T-helper 22 cell (primary cell): ENCODE measurements around the gene NLRX1.
"Not testable (repeated sequence)": the region's sequence is repeated elsewhere in the genome, so short reads cannot be mapped to it uniquely, and the experiment has no call there.

ENCODE experiments used
- DNase-seq: peaks from one replicate; pipeline ENCODE4 v3.0.0-alpha.2; 2020; ENCODE audit warnings: low read depth

Gene NLRX1

DNA sequence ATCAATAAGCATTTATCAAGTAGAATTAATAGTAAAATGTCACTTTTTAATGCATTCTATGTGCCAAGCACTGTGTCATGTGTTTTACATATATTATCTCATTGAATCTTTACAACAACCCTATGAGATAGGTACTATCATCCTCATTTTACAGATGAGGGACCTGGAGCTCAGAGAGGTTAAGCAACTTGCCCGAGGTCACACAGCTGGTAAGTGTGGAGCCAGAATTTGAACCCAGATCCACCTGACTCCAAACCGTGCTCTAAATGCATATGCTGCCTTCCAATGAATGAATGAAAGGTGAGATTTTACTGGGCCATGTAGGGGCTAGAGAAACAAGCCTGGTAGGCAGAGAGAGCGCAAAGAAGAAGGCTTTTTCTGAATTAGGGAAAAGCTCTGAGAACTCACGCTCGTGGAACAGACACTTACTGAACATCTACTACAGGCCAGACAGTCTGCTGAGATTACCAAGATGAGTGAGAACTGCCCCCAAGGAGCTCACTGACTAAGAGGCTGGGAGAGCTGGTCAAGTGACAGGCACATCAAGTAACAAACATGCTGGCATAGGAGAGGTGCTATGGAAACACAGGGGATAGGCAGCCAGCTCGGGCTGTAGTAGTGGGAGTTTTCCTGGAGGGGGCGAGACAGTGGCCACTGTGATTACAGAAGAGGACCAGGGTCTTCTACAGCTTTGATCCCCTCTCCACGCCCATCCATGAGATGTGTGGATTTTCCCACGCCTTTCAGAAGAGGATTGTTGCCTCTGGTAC is 15.3 kb upstream of the NLRX1 start:
- no peak for DNase-seq

DNA sequence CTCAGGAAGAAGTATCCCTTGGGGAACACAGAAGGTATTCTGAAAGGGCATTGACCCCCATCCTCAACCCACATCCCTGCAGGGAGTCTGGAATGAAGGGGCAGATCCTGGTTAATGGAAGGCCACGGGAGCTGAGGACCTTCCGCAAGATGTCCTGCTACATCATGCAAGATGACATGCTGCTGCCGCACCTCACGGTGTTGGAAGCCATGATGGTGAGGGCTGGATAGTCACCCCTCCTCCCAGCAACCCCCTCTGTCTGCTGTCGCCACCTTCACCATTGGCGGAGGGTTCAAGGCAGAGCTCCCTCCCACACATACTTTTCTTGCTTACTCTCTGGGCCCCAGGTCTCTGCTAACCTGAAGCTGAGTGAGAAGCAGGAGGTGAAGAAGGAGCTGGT is 14.3 kb upstream of the NLRX1 start:
- DNase-seq, result no peak

DNA sequence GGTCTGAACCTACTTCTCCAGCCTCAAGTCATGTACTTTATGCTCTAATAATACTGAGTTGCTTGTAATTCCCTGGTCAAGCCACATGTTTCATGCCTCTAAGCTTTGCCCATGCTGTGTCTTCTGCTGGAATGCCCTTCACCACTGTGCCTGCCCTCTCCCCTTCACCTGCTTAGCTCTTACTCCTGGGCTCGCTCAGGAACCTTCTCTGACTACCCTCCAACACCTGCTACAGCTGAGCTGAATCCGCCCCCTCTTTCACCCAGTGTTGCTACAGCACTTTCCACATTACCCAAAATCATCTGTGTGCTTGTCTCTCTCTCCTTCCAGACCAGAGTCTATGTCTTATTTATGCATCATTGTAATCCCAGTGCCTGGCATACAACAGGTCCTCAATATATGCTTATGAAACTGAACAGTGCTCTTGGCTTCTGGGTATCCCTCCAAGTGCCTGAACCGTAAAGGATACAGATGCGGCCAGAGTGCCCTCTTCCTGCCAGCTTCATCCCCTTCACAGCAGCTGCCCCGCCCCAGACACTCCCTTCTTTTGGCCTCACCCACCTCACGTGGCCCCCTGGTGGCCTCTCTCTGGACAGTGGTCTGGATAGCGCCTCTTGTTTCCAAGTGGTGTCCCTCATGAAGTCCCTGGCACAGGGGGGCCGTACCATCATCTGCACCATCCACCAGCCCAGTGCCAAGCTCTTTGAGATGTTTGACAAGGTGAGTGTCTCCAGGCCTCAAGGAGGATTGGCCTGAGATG is 12.6 kb upstream of the NLRX1 start:
- no peak for DNase-seq

DNA sequence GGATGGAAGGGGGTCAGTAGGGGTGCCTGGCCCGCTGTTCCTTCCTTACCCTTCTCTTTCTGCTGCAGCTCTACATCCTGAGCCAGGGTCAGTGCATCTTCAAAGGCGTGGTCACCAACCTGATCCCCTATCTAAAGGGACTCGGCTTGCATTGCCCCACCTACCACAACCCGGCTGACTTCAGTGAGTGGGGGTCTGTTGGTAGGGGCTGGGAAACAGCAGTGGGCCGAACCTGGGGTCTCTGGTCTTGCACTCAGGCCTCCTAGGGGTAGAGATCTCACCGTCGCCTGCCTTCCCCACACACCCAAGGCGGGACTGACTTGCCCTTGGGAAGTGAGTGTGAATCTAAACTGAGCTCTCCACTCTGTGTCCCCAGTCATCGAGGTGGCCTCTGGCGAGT is 12.0 kb upstream of the NLRX1 start:
- no peak for DNase-seq

DNA sequence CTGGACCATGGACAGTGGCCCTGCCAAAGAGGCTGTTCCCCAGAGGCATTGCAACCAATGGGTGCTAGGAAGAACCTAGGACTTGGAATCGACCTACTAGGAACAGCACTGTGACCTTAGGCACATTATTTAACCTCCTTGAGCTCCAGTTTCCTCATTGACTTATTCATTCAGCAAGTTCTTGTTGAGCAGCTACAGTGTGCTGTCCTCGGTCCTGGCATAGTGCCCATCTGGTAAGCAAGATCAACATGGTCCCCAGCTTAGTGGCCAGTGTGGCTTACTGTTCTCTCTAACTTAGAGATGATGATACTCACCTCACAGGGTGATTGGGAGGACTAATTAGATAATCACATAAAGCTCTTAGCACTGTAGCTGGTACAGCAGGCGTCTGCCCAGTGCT is 11.5 kb upstream of the NLRX1 start:
- no peak for DNase-seq

DNA sequence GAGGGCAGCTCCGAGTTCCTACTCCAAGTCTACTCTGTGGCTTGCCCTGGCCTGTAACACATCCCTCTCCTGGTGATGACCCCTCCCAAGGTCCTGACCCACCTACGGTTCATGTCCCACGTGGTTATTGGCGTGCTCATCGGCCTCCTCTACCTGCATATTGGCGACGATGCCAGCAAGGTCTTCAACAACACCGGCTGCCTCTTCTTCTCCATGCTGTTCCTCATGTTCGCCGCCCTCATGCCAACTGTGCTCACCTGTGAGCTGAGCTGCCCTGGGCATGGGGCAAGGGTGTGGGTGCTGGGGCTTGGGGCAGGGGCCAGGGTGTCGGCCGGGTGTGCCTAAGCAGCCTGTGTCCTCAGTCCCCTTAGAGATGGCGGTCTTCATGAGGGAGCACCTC is 10.1 kb upstream of the NLRX1 start:
- DNase-seq, result no peak

DNA sequence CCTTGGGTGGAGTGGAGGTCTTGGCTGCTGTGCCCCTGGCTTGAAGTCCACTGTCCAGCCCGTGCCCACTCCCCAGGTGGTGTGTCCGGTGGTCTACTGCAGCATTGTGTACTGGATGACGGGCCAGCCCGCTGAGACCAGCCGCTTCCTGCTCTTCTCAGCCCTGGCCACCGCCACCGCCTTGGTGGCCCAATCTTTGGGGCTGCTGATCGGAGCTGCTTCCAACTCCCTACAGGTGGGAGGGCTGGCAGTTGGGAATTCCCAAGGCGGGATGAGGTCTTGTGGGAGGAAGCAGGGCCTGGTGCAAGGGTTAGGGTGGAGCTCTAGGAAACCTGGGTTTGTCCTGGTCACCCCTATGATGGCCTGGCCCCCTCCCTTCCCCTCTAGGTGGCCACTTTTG is 8.4 kb upstream of the NLRX1 start:
- no peak for DNase-seq

DNA sequence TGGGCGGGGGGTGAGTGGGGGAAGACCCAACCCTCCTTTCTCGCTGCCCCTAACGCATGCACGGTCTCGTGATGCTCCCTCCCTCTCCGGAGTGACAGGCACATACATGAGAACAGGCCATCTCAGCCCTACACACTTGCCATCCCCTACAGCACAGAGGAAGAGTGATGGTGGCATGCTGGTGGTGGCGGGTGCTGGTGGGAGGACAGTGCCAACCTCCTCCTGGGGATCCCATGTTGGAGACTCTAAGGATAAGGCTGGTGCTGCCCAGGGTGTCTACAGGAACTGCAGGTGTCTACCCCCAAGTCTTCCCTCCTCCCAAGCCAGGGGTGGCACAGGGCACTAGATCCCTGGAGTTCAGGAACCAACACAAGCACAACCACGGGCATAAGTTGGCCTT is 6.7 kb upstream of the NLRX1 start:
- DNase-seq, result no peak

DNA sequence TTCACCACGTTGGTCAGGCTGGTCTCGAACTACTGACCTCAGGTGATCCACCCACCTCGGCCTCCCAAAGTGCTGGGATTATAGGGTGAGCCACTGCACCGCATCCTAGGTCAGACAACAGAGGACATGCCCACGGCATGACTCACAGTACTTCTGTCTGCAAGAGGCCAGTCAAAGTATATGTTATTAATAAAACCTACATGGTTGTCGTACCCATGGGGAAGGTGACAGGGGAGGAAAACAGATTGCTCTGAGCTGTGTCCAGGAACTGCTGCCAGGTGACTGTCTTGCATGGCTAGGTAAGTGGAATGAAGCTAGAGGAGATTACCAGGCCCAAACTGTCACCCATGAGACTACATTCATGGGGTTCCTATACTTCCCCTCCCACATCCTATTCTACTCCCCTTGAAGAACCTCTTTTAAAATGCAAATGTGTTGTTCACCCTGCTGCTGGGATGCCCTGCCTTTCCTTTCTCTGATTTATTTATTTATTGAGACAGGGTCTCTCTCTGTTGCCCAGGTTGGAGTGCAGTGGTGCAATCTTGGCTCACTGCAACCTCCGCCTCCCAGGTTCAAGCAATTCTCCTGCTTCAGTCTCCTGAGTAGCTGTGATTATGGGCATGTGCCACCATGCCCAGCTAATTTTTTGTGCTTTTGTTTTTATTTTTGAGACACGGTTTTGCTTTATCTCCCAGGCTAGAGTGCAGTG is 2.0 kb upstream of the NLRX1 start:
- no peak for DNase-seq

DNA sequence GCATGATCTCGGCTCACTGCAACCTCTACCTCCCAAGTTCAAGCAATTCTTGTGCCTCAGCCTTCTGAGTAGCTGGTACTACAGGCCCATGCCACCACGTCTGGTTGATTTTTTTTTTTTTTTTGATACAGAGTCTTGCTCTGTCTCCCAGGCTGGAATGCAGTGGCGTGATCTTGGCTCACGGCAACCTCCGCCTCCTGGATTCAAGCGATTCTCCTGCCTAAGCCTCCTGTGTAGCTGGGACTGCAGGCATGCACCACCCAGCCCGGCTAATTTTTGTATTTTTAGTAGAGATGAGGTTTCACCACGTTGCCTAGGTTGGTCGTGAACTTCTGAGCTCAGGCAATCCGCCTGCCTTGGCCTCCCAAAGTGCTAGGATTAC is 1.5 kb upstream of the NLRX1 start:
- not testable (repeated sequence) for DNase-seq

DNA sequence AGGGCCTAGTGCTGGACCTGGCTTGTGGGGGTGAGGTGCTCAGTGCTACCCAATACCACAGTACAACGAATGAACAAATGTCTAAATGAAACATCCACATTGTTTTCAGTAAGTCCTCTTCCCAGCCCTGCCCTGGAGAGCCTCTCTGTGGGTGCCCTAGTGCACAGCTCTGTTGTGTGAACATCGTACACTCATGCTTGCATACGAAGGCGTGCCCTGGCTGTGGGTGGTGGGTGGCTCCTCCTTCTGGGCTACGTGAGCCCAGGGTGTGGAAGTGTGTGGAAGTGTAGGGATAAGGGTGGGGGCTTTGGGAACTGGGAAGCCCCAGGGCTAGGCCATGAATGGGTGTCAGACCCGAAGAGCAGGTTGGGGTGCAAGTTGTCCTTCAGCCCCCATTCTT is 592 bp upstream of the NLRX1 start:
- DNase-seq, result no peak

DNA sequence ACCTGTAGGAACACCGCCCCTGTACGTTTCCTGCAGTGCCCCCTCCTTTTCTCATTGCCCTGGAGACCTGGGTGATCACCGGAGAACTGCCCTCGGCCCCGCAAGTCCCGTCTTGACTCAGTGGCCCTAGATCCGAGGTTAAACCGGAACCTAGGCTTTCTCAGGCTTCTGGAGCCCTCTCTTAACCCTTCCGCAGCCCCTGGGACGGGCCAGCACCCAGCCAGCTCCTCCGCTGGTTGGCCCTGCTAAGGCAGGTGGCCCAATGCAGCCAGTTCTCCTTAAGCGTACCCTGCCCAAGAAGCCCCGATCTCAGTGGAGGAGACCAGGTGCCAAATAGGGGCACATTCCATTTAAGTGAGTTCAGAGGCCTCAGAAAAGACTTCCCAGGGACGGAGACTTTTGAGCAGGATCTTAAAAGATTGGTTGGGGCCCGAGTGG is 776 bp downstream of the NLRX1 start:
- no peak for DNase-seq

DNA sequence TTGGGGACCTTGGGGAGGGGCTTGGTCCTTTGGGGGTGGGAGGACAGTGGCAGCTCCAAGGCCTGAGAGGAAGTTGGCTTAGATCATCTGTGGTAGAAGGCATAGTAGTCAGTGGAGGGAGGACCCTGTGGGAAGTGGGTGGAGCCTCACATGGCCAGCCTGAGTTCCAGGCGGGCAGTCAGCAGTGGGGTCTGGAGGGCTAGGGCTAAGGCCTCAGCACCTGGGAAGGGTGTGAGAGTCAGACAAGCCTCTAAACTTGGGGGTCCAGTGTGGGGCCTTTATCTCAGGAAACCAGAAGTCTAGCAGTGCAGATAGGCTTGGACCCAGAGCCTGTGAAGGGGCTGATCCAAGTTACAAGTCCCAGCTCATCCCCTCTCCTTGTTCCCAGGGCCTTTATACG is 4.0 kb downstream of the NLRX1 start:
- DNase-seq, result no peak

DNA sequence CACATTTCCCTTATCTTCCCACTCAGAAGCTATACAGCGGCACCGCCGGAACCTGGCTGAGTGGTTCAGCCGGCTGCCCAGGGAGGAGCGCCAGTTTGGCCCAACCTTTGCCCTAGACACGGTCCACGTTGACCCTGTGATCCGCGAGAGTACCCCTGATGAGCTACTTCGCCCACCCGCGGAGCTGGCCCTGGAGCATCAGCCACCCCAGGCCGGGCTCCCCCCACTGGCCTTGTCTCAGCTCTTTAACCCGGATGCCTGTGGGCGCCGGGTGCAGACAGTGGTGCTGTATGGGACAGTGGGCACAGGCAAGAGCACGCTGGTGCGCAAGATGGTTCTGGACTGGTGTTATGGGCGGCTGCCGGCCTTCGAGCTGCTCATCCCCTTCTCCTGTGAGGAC is 4.9 kb downstream of the NLRX1 start:
- no peak for DNase-seq

DNA sequence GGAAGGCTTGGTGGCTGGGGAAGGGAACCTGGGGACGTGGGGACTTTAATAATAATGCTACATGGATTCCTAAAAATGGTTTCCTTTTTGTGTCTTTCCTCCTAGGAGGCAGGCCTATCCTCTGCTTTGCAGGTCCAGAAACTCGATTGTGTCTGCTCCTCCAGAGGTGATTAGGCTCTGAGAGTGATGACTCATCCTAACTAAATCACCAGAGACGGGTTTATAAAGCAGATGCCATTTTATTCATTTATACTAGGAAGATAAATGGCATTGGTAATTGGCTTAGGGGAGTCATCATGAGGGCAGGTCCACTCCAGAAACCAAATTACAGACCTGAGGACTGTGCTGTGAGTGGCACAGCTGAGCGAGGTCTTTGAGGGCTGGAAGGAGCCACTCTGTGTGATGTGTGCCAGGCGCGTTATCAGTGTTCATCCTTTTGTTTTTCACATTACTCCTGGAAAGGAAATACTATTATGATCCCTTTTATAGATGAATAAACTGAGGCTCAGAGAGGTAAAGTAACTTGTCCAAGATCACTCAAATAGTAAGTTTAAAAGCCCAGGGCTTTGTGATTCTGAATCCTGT is 7.1 kb downstream of the NLRX1 start:
- DNase-seq, result no peak

DNA sequence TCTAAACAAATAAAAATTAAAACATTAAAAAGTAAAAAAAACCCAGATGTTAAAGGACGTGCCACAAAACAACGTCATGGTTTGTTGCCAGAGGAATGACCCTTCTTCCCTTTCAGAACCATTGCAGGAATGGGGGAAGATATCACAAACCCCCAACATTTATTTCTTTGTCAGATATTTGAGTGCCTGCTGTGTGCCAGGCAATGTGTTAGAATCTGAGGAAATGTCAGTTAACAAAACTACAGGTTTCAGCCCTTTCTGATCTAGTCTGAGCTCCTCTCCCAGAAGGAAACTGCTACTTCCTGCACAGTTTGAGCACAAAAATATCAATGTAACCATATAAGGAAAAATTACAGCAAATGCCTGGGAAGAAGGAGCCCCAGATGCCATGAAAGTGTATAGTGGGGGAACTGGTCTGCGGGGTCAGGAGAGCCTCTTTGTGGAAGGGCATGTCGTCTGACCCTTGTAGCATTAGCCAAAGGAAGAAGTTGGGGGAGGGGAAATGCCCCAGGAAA is 9.7 kb downstream of the NLRX1 start:
- no peak for DNase-seq

DNA sequence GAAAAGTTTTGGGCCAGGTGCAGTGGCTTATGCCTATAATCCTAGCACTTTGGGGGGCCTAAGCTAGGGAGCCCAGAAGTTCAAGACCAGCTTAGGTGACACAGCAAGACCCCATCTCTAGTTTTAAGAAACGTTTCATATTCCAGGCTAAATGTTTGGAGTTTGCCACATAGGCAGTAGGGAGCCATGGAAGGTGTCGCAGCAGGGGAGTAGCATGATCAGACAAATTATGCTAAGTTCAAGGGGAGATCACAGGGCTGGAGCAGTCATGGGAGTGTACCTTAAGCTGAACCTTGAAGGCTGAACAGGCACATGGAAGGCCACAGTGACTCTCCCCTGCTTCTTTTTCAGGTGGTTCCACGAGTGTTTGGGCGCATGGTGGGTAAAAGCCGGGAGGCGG is 10.8 kb downstream of the NLRX1 start:
- no peak for DNase-seq

DNA sequence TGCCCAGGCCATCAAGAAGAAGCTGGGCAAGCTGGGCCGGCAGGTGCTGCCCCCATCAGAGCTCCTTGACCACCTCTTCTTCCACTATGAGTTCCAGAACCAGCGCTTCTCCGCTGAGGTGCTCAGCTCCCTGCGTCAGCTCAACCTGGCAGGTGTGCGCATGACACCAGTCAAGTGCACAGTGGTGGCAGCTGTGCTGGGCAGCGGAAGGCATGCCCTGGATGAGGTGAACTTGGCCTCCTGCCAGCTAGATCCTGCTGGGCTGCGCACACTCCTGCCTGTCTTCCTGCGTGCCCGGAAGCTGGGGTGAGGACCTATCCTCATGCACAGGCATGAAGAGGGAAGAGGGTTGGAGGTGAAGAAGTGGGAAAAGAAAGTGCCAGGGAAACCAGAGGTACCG is 11.5 kb downstream of the NLRX1 start:
- no peak for DNase-seq

DNA sequence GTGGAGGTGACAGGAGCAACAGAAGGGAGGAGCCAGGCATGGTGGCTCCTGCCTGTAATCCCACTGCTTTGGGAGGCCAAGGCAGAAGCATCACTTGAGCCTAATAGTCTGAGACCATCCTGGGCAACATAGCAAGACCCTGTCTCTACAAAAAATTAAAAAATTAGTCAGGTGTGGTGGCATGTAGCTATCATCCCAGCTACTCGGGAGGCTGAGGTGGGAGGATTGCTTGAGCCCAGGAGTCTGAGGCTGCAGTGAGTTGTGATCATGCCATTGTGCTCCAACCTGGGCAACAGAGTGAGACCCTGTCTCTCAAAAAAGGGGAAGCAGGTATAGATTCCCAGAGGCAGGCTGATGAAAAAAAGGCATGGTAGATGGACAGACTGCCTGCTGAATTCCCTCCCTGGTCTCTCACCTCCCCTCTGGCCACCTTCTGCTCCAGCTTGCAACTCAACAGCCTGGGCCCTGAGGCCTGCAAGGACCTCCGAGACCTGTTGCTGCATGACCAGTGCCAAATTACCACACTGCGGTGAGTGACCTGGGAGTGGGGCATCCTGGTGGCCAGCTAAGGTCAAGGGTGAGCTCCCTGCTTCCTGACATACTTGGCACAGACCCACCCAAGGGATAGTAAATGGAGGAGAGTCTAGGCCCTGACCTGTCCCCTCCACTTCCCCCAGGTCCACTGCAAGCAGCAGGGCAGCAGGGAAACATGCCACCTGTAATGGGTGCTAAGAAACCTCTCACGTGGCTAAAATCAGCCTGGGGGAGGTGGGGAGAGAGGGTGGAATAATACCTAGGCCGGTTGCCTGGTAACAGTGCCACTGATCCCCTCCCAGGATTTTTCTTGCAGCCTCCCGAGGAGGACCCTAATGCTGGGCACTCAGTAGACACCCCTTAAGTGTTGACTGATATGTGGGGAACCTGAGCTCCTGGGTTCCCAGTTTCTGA is 12.5 kb downstream of the NLRX1 start:
- no peak for DNase-seq

DNA sequence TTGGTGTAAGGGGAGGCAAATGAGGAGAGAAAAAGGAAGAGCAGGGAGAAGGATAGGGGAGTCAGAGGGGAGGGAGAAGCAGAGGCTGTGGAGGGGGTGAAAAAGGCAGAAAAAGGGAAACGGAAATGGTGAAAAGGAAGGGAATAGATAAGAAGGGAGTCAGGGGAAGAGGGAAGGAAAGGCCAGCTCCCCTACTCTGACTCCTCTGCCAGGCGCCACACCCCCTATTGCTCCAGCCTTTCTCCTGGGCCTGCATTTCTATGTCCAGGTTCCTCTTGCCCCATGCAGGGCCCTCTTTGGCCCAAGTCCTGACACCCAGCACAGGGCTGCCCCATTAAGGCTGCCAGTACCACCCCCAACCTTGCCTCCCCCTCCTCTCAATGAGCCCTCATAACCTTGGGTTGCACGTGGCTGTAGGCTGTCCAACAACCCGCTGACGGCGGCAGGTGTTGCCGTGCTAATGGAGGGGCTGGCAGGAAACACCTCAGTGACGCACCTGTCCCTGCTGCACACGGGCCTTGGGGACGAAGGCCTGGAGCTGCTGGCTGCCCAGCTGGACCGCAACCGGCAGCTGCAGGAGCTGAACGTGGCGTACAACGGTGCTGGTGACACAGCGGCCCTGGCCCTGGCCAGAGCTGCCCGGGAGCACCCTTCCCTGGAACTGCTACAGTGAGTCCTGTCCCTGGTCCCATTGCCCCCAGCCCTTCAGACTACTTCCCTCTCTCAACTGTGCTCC is 13.3 kb downstream of the NLRX1 start:
- no peak for DNase-seq

DNA sequence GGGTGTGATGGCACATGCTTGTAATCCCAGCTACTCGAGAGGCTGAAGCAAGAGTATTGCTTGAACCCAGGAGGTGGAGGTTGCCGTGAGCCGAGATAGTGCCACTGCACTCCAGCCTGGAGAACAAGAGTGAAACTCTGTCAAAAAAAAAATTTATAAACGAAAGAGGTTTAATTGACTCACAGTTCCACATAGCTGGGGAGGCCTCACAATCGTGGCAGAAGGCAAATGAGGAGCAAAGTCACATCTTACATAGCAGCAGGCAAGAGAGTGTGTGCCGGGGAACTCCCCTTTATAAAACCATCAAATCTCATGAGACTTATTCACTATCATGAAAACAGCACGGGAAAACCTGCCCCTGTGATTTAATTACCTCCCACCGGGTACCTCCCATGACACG is 15.9 kb downstream of the NLRX1 start:
- not testable (repeated sequence) for DNase-seq
